Measurements from ENCODE around the gene ANKDD1A. TPM values are rescaled to one million over a fixed set of nuclear protein-coding genes. Genes with fewer than 3 reads are reported as not detected.

Gene ANKDD1A
- polyA plus RNA-seq, 3 donors = 0.49 to 3.5 (median 0.90) TPM

DNA sequence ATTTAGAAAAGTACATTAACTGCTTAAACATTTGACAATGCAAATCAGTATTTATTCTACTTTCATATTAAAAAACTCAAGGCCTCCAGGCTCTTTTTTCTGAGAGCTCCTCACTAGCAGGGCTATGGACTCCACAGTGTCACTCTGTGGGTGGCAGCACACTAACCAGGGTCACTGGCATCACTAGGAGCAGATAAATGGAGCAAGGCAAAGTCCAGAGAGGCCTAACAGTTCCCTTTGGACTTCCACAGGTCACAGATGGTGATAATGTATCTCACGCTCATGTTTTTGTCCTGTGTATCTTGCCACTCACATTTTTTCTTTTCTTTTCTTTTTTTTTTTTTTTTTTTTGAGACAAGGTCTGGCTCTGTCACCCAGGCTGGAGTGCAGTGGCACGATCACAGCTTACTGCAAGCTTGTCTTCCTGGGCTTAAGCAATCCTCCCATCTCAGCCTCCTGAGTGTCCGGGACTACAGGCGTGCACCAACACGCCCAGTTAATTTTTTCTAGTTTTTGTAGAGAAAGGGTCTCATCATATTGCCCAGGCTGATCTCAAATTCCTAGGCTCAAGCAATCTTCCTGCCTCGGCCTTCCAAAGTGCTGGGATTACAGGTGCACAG lies 70.2 kb downstream of the ANKDD1A start:
- H3K4me3 Mint-ChIP-seq = no peak overlapping the region
- intact Hi-C loops (cut with micrococcal nuclease) = loop anchor here in 1 of 2 donors (10.0 kb wide), 1 partner anchor 137 kb away; the partner anchor contains the start of gene PLEKHO2
- H3K4me2 ChIP-seq (replicated peaks; ENCODE audit: extremely low read depth, low read length, poor library complexity, severe bottlenecking) = no peak overlapping the region
- peaks cover 50 to 61% of the 10 kb centered on the region in 2 donors for H3K36me3 ChIP-seq (replicated peaks in 1 of 2; ENCODE audit: control insufficient read depth in 1 of 2, insufficient read depth in 2 of 2, low read length in 2 of 2)
- 100% methylated on average over 1 of the region's 6 CpGs for WGBS (ENCODE audit: insufficient coverage)
- no peaks in the 10 kb centered on the region for H3K27me3 Mint-ChIP-seq (ENCODE audit: low read depth in 3 of 3)
- H4K20me1 ChIP-seq (ENCODE audit: insufficient read depth, low read length) = peaks cover 31% of the 10 kb centered on the region
- no peak overlapping the region for H3K9ac ChIP-seq (ENCODE audit: insufficient read depth, low read length, poor library complexity, severe bottlenecking)
- no peak overlapping the region for H3K4me3 ChIP-seq (replicated peaks in 1 of 3; ENCODE audit: low read depth in 2 of 3, low read length in 3 of 3)
- no peak overlapping the region for H2AFZ ChIP-seq (ENCODE audit: insufficient read depth, low read depth, low read length, poor library complexity, severe bottlenecking)
- no peaks in the 10 kb centered on the region for H3K27me3 ChIP-seq (ENCODE audit: control insufficient read depth in 2 of 2, insufficient read depth in 2 of 2, low read length in 2 of 2)
- H3K36me3 Mint-ChIP-seq = peaks cover 51 to 60% of the 10 kb centered on the region in 2 donors
- DNase-seq = no peak
- H3K4me1 ChIP-seq (ENCODE audit: control insufficient read depth in 1 of 2, insufficient read depth in 2 of 2, low read length in 2 of 2) = peaks cover 34 to 38% of the 10 kb centered on the region in 2 donors
- TF ChIP-seq, protein P1, sequence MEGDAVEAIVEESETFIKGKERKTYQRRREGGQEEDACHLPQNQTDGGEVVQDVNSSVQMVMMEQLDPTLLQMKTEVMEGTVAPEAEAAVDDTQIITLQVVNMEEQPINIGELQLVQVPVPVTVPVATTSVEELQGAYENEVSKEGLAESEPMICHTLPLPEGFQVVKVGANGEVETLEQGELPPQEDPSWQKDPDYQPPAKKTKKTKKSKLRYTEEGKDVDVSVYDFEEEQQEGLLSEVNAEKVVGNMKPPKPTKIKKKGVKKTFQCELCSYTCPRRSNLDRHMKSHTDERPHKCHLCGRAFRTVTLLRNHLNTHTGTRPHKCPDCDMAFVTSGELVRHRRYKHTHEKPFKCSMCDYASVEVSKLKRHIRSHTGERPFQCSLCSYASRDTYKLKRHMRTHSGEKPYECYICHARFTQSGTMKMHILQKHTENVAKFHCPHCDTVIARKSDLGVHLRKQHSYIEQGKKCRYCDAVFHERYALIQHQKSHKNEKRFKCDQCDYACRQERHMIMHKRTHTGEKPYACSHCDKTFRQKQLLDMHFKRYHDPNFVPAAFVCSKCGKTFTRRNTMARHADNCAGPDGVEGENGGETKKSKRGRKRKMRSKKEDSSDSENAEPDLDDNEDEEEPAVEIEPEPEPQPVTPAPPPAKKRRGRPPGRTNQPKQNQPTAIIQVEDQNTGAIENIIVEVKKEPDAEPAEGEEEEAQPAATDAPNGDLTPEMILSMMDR (IDR thresholded peaks at IDR 0.05) = no peak
- peak overlapping the region in 2 of 7 donors; percentile 37 to 75 for H3K27ac Mint-ChIP-seq
- H3K4me1 Mint-ChIP-seq = peaks cover 36% of the 10 kb centered on the region
- peak overlapping the region in 1 of 2 donors; percentile 41 for H3K27ac ChIP-seq (ENCODE audit: low read depth in 1 of 2, low read length in 2 of 2)
- H3K9me3 ChIP-seq (replicated peaks in 1 of 2; ENCODE audit: control insufficient read depth in 1 of 2, insufficient read depth in 1 of 2, low read length in 2 of 2) = no peaks in the 10 kb centered on the region
- H3K79me2 ChIP-seq (ENCODE audit: insufficient read depth, low read length) = peaks cover 57% of the 10 kb centered on the region
- no peaks in the 10 kb centered on the region for H3K9me3 Mint-ChIP-seq

DNA sequence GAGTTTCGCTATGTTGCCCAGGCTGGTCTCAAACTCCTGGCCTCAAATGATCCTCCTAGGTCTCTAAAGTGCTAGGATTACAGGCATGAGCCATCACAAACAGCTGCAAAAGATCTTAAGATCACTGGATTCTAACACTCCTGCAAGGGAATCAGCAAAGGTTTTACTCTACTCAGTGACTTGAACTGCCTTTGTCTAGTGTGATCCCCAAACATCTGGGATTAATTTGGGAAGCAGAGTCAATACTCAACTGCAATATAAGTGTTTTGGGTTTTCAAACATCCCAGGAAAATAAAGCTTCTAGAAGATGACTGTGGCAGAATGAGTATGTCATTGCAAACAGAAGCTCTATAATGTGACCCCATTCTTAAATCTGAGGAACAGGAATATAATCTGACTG lies 70.8 kb downstream of the ANKDD1A start:
- no peaks in the 10 kb centered on the region for H3K27me3 Mint-ChIP-seq (ENCODE audit: low read depth in 3 of 3)
- no peak overlapping the region for H3K27ac Mint-ChIP-seq
- no peak for DNase-seq
- Histone ChIP-seq H3K27ac (ENCODE audit: low read depth in 1 of 2, low read length in 2 of 2) (peak overlapping the region in 1 of 2 donors; percentile 41), H3K4me1 (ENCODE audit: control insufficient read depth in 1 of 2, insufficient read depth in 2 of 2, low read length in 2 of 2) (peaks cover 40 to 44% of the 10 kb centered on the region in 2 donors), H3K4me3 (replicated peaks in 1 of 3; ENCODE audit: low read depth in 2 of 3, low read length in 3 of 3) (no peak overlapping the region), H3K79me2 (ENCODE audit: insufficient read depth, low read length) (peaks cover 62% of the 10 kb centered on the region), H2AFZ (ENCODE audit: insufficient read depth, low read depth, low read length, poor library complexity, severe bottlenecking) (no peak overlapping the region), H4K20me1 (ENCODE audit: insufficient read depth, low read length) (peaks cover 25% of the 10 kb centered on the region), H3K36me3 (replicated peaks in 1 of 2; ENCODE audit: control insufficient read depth in 1 of 2, insufficient read depth in 2 of 2, low read length in 2 of 2) (peaks cover 48 to 61% of the 10 kb centered on the region in 2 donors), H3K4me2 (replicated peaks; ENCODE audit: extremely low read depth, low read length, poor library complexity, severe bottlenecking) (no peak overlapping the region), H3K27me3 (ENCODE audit: control insufficient read depth in 2 of 2, insufficient read depth in 2 of 2, low read length in 2 of 2) (no peaks in the 10 kb centered on the region), H3K9ac (ENCODE audit: insufficient read depth, low read length, poor library complexity, severe bottlenecking) (no peak overlapping the region), H3K9me3 (replicated peaks in 1 of 2; ENCODE audit: control insufficient read depth in 1 of 2, insufficient read depth in 1 of 2, low read length in 2 of 2) (no peaks in the 10 kb centered on the region)
- TF ChIP-seq, protein P1 (IDR thresholded peaks at IDR 0.05) = no peak
- WGBS (ENCODE audit: insufficient coverage) = 86% methylated on average over 1 of the region's 1 CpG
- H3K9me3 Mint-ChIP-seq = no peaks in the 10 kb centered on the region
- no peak overlapping the region for H3K4me3 Mint-ChIP-seq
- peaks cover 49 to 58% of the 10 kb centered on the region in 2 donors for H3K36me3 Mint-ChIP-seq
- peaks cover 41% of the 10 kb centered on the region for H3K4me1 Mint-ChIP-seq
- intact Hi-C loops (cut with micrococcal nuclease) = loop anchor here in 1 of 2 donors (10.0 kb wide), 1 partner anchor 138 kb away; the partner anchor contains the start of gene PLEKHO2

Measured in CD14-positive monocyte (primary cell).